Sigmoid colon (tissue), 7 donors: ENCODE data around the gene BAD. TPM values are rescaled to one million over a fixed set of nuclear protein-coding genes. Genes with fewer than 3 reads are reported as not detected.

Source experiments
- DNase-seq: peaks from one replicate; pipeline ENCODE4 v3.0.0-alpha.2; 2019
- H3K27ac ChIP-seq, 4 donors: fragments of 200-600 bp; sonication (generic); one replicate each; pipeline ENCODE4 v1.5.1; 2016 to 2019; ENCODE audit warnings: mild to moderate bottlenecking in 1 of 4
- H3K27me3 ChIP-seq, 3 donors: fragments of 200-600 bp; sonication (generic); one replicate each; pipeline ENCODE4 v1.5.1; 2019; ENCODE audit warnings: mild to moderate bottlenecking in 1 of 3
- H3K36me3 ChIP-seq, 4 donors: fragments of 200-600 bp; sonication (generic); one replicate each; pipeline ENCODE4 v1.5.1; 2016 to 2019
- H3K4me1 ChIP-seq, 4 donors: fragments of 200-600 bp; sonication (generic); one replicate each; pipeline ENCODE4 v1.5.1; 2017 to 2019
- H3K4me3 ChIP-seq, 4 donors: fragments of 200-600 bp; sonication (generic); one replicate each; pipeline ENCODE4 v1.5.1; 2017 to 2019; ENCODE audit warnings: mild to moderate bottlenecking in 2 of 4, moderate library complexity in 1 of 4
- H3K9me3 ChIP-seq, 4 donors: fragments of 200-600 bp in 3 of 4; sonication (generic) in 3 of 4; one replicate each; pipeline versions ENCODE4 v1.5.1 to v1.6.1; 2013 to 2019
- CTCF ChIP-seq, 4 experiments: fragments of 450-650 bp in 3 of 4; fragments of 200-600 bp in 1 of 4; IDR thresholded peaks; one replicate each; pipeline ENCODE4 v1.5.1; 2016 to 2019; ENCODE audit warnings: antibody characterized with exemption in 4 of 4, mild to moderate bottlenecking in 3 of 4, moderate library complexity in 2 of 4
- EP300 ChIP-seq, 4 donors: sonication (generic); formaldehyde crosslinking; IDR thresholded peaks; one replicate each; pipeline ENCODE4 v1.6.1; 2017; ENCODE audit warnings: antibody characterized with exemption in 4 of 4
- POLR2A ChIP-seq, 2 donors: fragments of 450-650 bp; IDR thresholded peaks; one replicate each; pipeline ENCODE4 v1.6.1; 2016; ENCODE audit warnings: antibody characterized with exemption in 2 of 2, mild to moderate bottlenecking in 2 of 2, moderate library complexity in 2 of 2
- POLR2AphosphoS5 ChIP-seq, 4 donors: sonication (generic); formaldehyde crosslinking; IDR thresholded peaks; one replicate each; pipeline ENCODE4 v1.6.1; 2017; ENCODE audit warnings: antibody characterized with exemption in 4 of 4
- WGBS, 2 donors: extraction: QIAGEN DNeasy Blood & Tissue Kit; methylation state at CpG; one replicate each; pipeline ENCODE4 v1.1.7; 2013; 5-methylcytosine and 5-hydroxymethylcytosine counted together
- intact Hi-C: fragments of 100-400 bp; cut with DNase I; formaldehyde crosslinking; loops from one replicate; pipeline ENCODE4 v1.15.1; 2023
- polyA plus RNA-seq, 3 donors: library from polyadenylated mRNA; stranded (reverse); fragments of 200-250 nt; gene quantifications; one replicate each; pipeline ENCODE4 v1.2.3, GENCODE V29; 2013
- total RNA-seq, 4 donors: library from RNA; depleted of rRNA; stranded (reverse); fragments of >200 nt; gene quantifications; one replicate each; pipeline ENCODE4 v1.1.0, GENCODE V29; 2016
- donor health status: healthy with polysubstance abuse.
- donor health status: Bipolar disorder and iron deficiency.
- donor health status: healthy.

The BAD gene
- total and polyA plus RNA-seq, 7 donors, result 95.3 to 264 (median 127) TPM

- WGBS, 2 donors, result 95 to 97% methylated on average over 33 of the region's 33 CpGs
- peaks cover 0 to 3% (median 0%) of the 10 kb centered on the region in 4 donors for H3K36me3 ChIP-seq
- TF ChIP-seq EP300 (IDR thresholded peaks at IDR 0.05) (no peak), CTCF (IDR thresholded peaks at IDR 0.05) (no peak), POLR2AphosphoS5 (IDR thresholded peaks at IDR 0.05) (no peak), POLR2A (IDR thresholded peaks at IDR 0.05) (no peak)
- peaks cover 0 to 48% (median 44%) of the 10 kb centered on the region in 4 donors for H3K4me1 ChIP-seq
- intact Hi-C loops, result no loop called here
- no peak overlapping the region for H3K27ac ChIP-seq
- H3K27me3 ChIP-seq, result peaks cover 18 to 36% (median 32%) of the 10 kb centered on the region in 3 donors
- DNase-seq, result no peak
- H3K9me3 ChIP-seq, result no peaks in the 10 kb centered on the region
- H3K4me3 ChIP-seq, result no peak overlapping the region
These were observed 3.3 kb upstream of the BAD start for GRCh38 chr11:64287676-64288352.

DNA sequence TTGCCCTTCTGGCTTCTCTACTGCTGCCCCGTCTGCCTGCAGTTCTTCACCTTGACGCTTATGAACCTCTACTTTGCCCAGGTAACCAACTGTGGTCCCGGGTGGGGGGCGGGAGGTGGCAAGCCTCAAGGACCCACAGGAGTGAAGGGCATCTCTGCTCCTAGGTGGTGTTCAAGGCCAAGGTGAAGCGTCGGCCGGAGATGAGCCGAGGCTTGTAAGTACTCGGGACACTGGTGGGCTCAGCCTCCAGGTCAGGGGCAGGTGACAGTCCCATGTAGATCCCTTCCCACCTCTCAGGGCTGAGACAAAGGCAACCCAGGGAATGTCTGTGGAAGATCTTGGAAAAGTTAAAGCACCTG lies 2.3 kb upstream of the BAD start:
- Histone ChIP-seq H3K27me3 (peaks cover 8 to 26% (median 22%) of the 10 kb centered on the region in 3 donors), H3K9me3 (no peaks in the 10 kb centered on the region), H3K36me3 (peaks cover 0 to 12% (median 6%) of the 10 kb centered on the region in 4 donors), H3K27ac (no peak overlapping the region), H3K4me1 (peaks cover 0 to 39% (median 37%) of the 10 kb centered on the region in 4 donors), H3K4me3 (no peak overlapping the region)
- no peak for TF ChIP-seq CTCF (IDR thresholded peaks at IDR 0.05)
- no peak for TF ChIP-seq POLR2AphosphoS5 (IDR thresholded peaks at IDR 0.05)
- no peak for TF ChIP-seq EP300 (IDR thresholded peaks at IDR 0.05)
- no peak for TF ChIP-seq POLR2A (IDR thresholded peaks at IDR 0.05)
- no peak for DNase-seq
- 87 to 93% methylated on average over 9 of the region's 9 CpGs for WGBS, 2 donors
- intact Hi-C loops, result no loop called here

DNA sequence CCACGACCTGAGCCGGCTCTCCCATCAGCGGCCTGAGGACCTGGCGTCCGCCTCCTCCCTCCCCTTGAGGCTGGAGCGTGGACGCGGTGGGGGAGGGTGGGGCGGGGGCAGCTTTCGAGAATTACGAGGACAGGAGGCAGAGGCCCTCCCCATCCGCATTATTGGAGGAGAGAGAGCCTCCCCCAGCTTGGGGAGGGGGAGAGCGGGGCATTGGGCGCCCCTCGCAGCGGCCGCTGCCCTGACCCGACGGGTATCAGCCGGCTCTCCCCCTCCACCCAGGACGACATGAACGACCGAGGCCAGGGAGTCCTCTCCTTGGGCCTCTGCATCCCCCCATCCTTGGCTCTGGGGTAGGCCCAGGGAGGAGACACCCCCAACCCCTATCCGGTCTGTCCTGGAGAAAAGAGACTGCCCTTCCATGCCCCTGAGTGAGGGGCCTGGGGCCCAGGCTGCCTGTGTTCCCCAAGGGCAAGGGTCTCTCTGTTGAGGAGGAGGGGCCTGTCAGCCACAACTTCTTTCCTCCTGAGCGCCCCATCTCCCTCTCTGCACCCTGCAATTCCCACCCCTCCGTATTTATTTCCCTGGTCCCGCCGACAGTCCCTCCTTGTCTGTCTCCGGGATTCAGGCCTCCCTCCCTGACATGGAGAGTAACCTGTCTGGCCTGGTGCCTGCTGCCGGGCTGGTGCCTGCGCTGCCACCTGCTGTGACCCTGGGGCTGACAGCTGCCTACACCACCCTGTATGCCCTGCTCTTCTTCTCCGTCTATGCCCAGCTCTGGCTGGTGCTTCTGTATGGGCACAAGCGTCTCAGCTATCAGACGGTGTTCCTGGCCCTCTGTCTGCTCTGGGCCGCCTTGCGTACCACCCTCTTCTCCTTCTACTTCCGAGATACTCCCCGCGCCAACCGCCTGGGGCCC lies 1.7 kb upstream of the BAD start:
- 18 to 28% methylated on average over 40 of the region's 40 CpGs for WGBS, 2 donors
- Histone ChIP-seq H3K27me3 (peaks cover 2 to 19% (median 15%) of the 10 kb centered on the region in 3 donors), H3K4me3 (peak overlapping the region; percentile 69 to 81 (median 76)), H3K27ac (peak overlapping the region; percentile 96 to 99 (median 98)), H3K4me1 (peaks cover 0 to 33% (median 30%) of the 10 kb centered on the region in 4 donors), H3K36me3 (peaks cover 0 to 18% (median 10%) of the 10 kb centered on the region in 4 donors), H3K9me3 (no peaks in the 10 kb centered on the region)
- DNase-seq, result no peak
- TF ChIP-seq CTCF (IDR thresholded peaks at IDR 0.05) (no peak), POLR2AphosphoS5 (IDR thresholded peaks at IDR 0.05) (no peak), EP300 (IDR thresholded peaks at IDR 0.05) (no peak), POLR2A (IDR thresholded peaks at IDR 0.05) (no peak)
- intact Hi-C loops, result no loop called here

GRCh38 chr11:64284962-64285884 lies 758 bp upstream of the BAD start, which contains the start of gene GPR137:
TSS of gene GPR137 (plus strand) at chr11:64285848. CDS start at chr11:64286525, 677 bp downstream.
- Histone ChIP-seq H3K27me3 (peaks cover 0 to 10% (median 6%) of the 10 kb centered on the region in 3 donors), H3K36me3 (peaks cover 0 to 22% (median 13%) of the 10 kb centered on the region in 4 donors), H3K27ac (peak within 1 kb of the TSS; percentile 96 to 99 (median 98)), H3K9me3 (no peaks in the 10 kb centered on the region), H3K4me1 (peaks cover 0 to 31% (median 28%) of the 10 kb centered on the region in 4 donors), H3K4me3 (peak within 1 kb of the TSS; percentile 69 to 81 (median 76))
- WGBS, 2 donors, result 1% methylated on average over 102 of the region's 102 CpGs
- intact Hi-C loops, result loop anchor here (1.0 kb wide), 1 partner anchor 15 kb away; no protein-coding TSS in a partner anchor
- DNase-seq, result peak; percentile 92
- TF ChIP-seq CTCF (IDR thresholded peaks at IDR 0.05), result no peak
- TF ChIP-seq EP300 (IDR thresholded peaks at IDR 0.05), result no peak
- TF ChIP-seq POLR2AphosphoS5 (IDR thresholded peaks at IDR 0.05), result peak; percentile 4 to 49 (median 38)
- TF ChIP-seq POLR2A (IDR thresholded peaks at IDR 0.05), result peak in 1 of 2 donors; percentile 24
